GM12878 (cell line): ENCODE measurements around the gene RHBG. TPM values are rescaled to one million over a fixed set of nuclear protein-coding genes. Genes with fewer than 3 reads are reported as not detected.

Experiments used
- ATAC-seq: fragments of 200-7000 bp; cut with Tn5 transposase; 3 replicates; pipeline ENCODE4 v1.9.1; 2020; ENCODE audit warnings: mild to moderate bottlenecking, moderate library complexity
- BruUV-seq: library from RNA; stranded (reverse); fragments of 400-500 nt; replicated peaks from 2 replicates; lab custom pipeline; 2021; lab: Mats Ljungman, UMichigan
- CTCF ChIA-PET: fragments of 300-600 bp; sonication (Branson Sonifier 250); formaldehyde crosslinking; extraction: SDS; loops from one replicate; lab custom pipeline; 2021; ENCODE audit warnings: inconsistent platforms; lab: Yijun Ruan, JAX
- POLR2A ChIA-PET: fragments of 350-600 bp; formaldehyde crosslinking; extraction: SDS; loops from one replicate; lab custom pipeline; 2021; ENCODE audit warnings: inconsistent platforms; lab: Charles Lee
- RAD21 ChIA-PET: fragments of 300-600 bp; sonication (Branson Sonifier 250); formaldehyde crosslinking; loops from one replicate; lab custom pipeline; 2023; ENCODE audit warnings: antibody characterized with exemption; ENCODE audit not compliant: unreplicated experiment; lab: Charles Lee
- SMC1A ChIA-PET: fragments of 300-600 bp; sonication (Branson Sonifier 250); formaldehyde crosslinking; loops from one replicate; lab custom pipeline; 2023; ENCODE audit not compliant: unreplicated experiment, uncharacterized antibody; lab: Charles Lee
- DNase-seq: peaks from one replicate; pipeline ENCODE4 v3.0.0-alpha.2; 2011; ENCODE audit warnings: low read depth, low spot score
- FAIRE-seq: peaks from 3 replicates; lab custom pipeline; 2011; peaks lifted over from hg19 to GRCh38; lab: Jason Lieb, UNC
- H2AFZ ChIP-seq: 2 replicates; pipeline ENCODE4 v1.6.0; 2011; ENCODE audit warnings: low read depth, low read length, control low read depth; ENCODE audit not compliant: control insufficient read depth
- H3K27ac ChIP-seq: 2 replicates; pipeline ENCODE4 v1.5.1; 2011; ENCODE audit warnings: control low read depth; ENCODE audit not compliant: control insufficient read depth, insufficient read depth
- H3K27me3 ChIP-seq, 2 experiments: replicated peaks in 1 of 2; 2 replicates each; pipeline versions ENCODE4 v1.6.0 to v1.6.1; 2011; ENCODE audit warnings: low read length in 1 of 2; ENCODE audit not compliant: control insufficient read depth in 2 of 2, insufficient read depth in 2 of 2
- H3K36me3 ChIP-seq, 2 experiments: 2 replicates each; pipeline ENCODE4 v1.5.1; 2011; ENCODE audit warnings: low read length in 1 of 2; ENCODE audit not compliant: control insufficient read depth in 2 of 2, insufficient read depth in 2 of 2
- H3K4me1 ChIP-seq: 2 replicates; pipeline ENCODE4 v1.6.1; 2011; ENCODE audit warnings: mild to moderate bottlenecking, low read length, moderate library complexity, mixed read lengths; ENCODE audit not compliant: control insufficient read depth, insufficient read depth
- H3K4me2 ChIP-seq: 2 replicates; pipeline ENCODE4 v1.6.0; 2011; ENCODE audit warnings: control low read depth; ENCODE audit not compliant: control insufficient read depth, insufficient read depth
- H3K4me3 ChIP-seq: fragments of 200-600 bp; sonication (generic); 2 replicates; pipeline ENCODE4 v1.5.1; 2016
- H3K79me2 ChIP-seq: 2 replicates; pipeline ENCODE4 v1.6.0; 2011; ENCODE audit warnings: low read length; ENCODE audit not compliant: control insufficient read depth, insufficient read depth
- H3K9ac ChIP-seq: 2 replicates; pipeline ENCODE4 v1.8.0; 2011; ENCODE audit warnings: low read length, control low read depth, mixed read lengths; ENCODE audit not compliant: control insufficient read depth, insufficient read depth
- H3K9me3 ChIP-seq: replicated peaks from 3 replicates; pipeline ENCODE4 v1.5.1; 2011; ENCODE audit warnings: mild to moderate bottlenecking, low read length; ENCODE audit not compliant: control insufficient read depth, insufficient read depth
- H4K20me1 ChIP-seq: 2 replicates; pipeline ENCODE4 v1.6.0; 2011; ENCODE audit not compliant: control insufficient read depth, insufficient read depth
- BRCA1 ChIP-seq: IDR thresholded peaks from 2 replicates; pipeline ENCODE4 v1.6.1; 2011; ENCODE audit warnings: low read depth, low read length, improper control_type of control experiment
- CBFB ChIP-seq: IDR thresholded peaks from 2 replicates; pipeline ENCODE4 v1.6.1; 2016; ENCODE audit warnings: antibody characterized with exemption, low read depth
- ESRRA ChIP-seq: IDR thresholded peaks from 2 replicates; pipeline ENCODE4 v1.6.1; 2012; ENCODE audit warnings: mild to moderate bottlenecking, low read length, improper control_type of control experiment
- IKZF2 ChIP-seq, 2 experiments: fragments of 450-650 bp; IDR thresholded peaks; 2 replicates each; pipeline ENCODE4 v1.6.1; 2017; ENCODE audit warnings: mild to moderate bottlenecking in 2 of 2, moderate library complexity in 2 of 2
- RAD21 ChIP-seq: IDR thresholded peaks from 2 replicates; pipeline ENCODE4 v1.6.1; 2011; ENCODE audit warnings: mild to moderate bottlenecking, low read depth, low read length, moderate library complexity; ENCODE audit not compliant: insufficient read depth
- SMC3 ChIP-seq: IDR thresholded peaks from 2 replicates; pipeline ENCODE4 v1.6.1; 2011; ENCODE audit warnings: low read length, improper control_type of control experiment, borderline replicate concordance
- STAT1 ChIP-seq: fragments of 450-650 bp; conservative IDR thresholded peaks from 2 replicates; pipeline ENCODE4 v1.6.1; 2014; ENCODE audit warnings: antibody characterized with exemption, mild to moderate bottlenecking
- ZBED1 ChIP-seq: IDR thresholded peaks from 2 replicates; pipeline ENCODE4 v1.6.1; 2016; ENCODE audit warnings: borderline replicate concordance
- WGBS: methylation state at CpG from one replicate; pipeline ENCODE4 v1.1.6; 2016; ENCODE audit warnings: low lambda C conversion rate; ENCODE audit not compliant: insufficient replicate concordance, insufficient coverage; ENCODE audit errors: missing lambda C conversion rate; 5-methylcytosine and 5-hydroxymethylcytosine counted together
- in situ Hi-C: fragments of 300-500 bp; cut with MboI; formaldehyde crosslinking; loops from 9 replicates; pipeline ENCODE4 v1.14.3; 2018; ENCODE audit warnings: mixed read lengths
- intact Hi-C: fragments of 100-400 bp; cut with micrococcal nuclease; formaldehyde crosslinking; loops from one replicate; pipeline ENCODE4 v1.14.2; 2022; ENCODE audit not compliant: unreplicated experiment
- polyA plus RNA-seq, 11 experiments: library from polyadenylated mRNA; depleted of rRNA in 4 of 11; unstranded in 6 of 11; stranded (reverse) in 5 of 11; fragments of >200 nt; fragmentation: Nextera tagmentation in 4 of 11; fragmentation: Illumina TruSeq in 1 of 11; extraction: Ambion mirVana in 4 of 11; extraction: Trizol in 1 of 11; gene quantifications; 1 replicate in 1 of 11; 2 replicates in 10 of 11; pipeline versions ENCODE4 v1.2.1 to v1.2.3, GENCODE V29; 2011 to 2016; ENCODE audit warnings: inconsistent platforms in 2 of 11, missing spikeins in 2 of 11, low read depth in 1 of 11
- total RNA-seq, 4 experiments: library from RNA; depleted of rRNA in 3 of 4; stranded (reverse); fragments of >200 nt in 3 of 4; fragmentation: Illumina TruSeq in 1 of 4; extraction: Trizol in 1 of 4; gene quantifications; 2 replicates each; pipeline versions ENCODE4 v1.2.1 to v1.2.3, GENCODE V29; 2013 to 2021
- TF ChIP-seq, protein P1 (sequence below): fragments of 450-650 bp; IDR thresholded peaks from 2 replicates; pipeline ENCODE4 v1.6.1; 2017; ENCODE audit warnings: mild to moderate bottlenecking, moderate library complexity
- TF ChIP-seq, protein P2 (sequence below), 3 experiments: IDR thresholded peaks in 2 of 3; conservative IDR thresholded peaks in 1 of 3; 2 replicates each; pipeline ENCODE4 v1.5.1; 2011; ENCODE audit warnings: low read depth in 3 of 3, low read length in 3 of 3, mild to moderate bottlenecking in 3 of 3, control low read depth in 2 of 3, moderate library complexity in 2 of 3, inconsistent platforms in 1 of 3, mixed read lengths in 1 of 3; ENCODE audit not compliant: control insufficient read depth in 2 of 3, insufficient read depth in 1 of 3; ENCODE audit errors: extremely low read depth in 1 of 3

Gene RHBG
- total and polyA plus RNA-seq, 10 of the 15 experiments (the other 5 are each of a cell fraction or from before 2014, with no cell fraction given), result not detected

GRCh38 chr1:156359249-156359648 is 9.8 kb upstream of the RHBG start (continued):
- TF ChIP-seq, protein P1, sequence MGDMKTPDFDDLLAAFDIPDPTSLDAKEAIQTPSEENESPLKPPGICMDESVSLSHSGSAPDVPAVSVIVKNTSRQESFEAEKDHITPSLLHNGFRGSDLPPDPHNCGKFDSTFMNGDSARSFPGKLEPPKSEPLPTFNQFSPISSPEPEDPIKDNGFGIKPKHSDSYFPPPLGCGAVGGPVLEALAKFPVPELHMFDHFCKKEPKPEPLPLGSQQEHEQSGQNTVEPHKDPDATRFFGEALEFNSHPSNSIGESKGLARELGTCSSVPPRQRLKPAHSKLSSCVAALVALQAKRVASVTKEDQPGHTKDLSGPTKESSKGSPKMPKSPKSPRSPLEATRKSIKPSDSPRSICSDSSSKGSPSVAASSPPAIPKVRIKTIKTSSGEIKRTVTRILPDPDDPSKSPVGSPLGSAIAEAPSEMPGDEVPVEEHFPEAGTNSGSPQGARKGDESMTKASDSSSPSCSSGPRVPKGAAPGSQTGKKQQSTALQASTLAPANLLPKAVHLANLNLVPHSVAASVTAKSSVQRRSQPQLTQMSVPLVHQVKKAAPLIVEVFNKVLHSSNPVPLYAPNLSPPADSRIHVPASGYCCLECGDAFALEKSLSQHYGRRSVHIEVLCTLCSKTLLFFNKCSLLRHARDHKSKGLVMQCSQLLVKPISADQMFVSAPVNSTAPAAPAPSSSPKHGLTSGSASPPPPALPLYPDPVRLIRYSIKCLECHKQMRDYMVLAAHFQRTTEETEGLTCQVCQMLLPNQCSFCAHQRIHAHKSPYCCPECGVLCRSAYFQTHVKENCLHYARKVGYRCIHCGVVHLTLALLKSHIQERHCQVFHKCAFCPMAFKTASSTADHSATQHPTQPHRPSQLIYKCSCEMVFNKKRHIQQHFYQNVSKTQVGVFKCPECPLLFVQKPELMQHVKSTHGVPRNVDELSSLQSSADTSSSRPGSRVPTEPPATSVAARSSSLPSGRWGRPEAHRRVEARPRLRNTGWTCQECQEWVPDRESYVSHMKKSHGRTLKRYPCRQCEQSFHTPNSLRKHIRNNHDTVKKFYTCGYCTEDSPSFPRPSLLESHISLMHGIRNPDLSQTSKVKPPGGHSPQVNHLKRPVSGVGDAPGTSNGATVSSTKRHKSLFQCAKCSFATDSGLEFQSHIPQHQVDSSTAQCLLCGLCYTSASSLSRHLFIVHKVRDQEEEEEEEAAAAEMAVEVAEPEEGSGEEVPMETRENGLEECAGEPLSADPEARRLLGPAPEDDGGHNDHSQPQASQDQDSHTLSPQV, result no peak
- TF ChIP-seq IKZF2 (IDR thresholded peaks at IDR 0.05) (no peak), RAD21 (no peak), ESRRA (no peak), CBFB (no peak), ZBED1 (no peak), STAT1 (no peak), SMC3 (no peak)

DNA sequence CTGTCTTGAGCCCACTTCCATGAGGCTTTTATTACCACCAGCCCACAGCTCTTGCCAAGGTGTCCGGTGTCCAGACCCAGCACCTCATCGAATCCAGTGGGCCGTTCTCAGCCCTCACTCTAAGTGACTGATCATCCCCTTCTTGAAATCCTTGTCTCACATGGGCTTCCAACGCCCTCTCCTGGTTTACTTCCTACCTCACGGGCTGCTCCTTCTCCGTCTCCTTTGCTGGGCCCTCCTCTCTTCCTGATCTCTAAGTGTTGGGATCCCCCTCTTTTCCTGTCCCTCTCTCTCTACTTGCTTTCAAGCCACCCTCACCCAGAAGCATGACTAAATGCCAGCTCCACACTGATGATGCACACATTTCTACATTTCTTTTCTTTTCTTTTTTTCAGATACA is 9.0 kb upstream of the RHBG start:
- Histone ChIP-seq H3K36me3 (no peaks in the 10 kb centered on the region), H4K20me1 (no peaks in the 10 kb centered on the region), H2AFZ (no peak overlapping the region), H3K4me2 (no peak overlapping the region), H3K79me2 (no peaks in the 10 kb centered on the region), H3K27me3 (peaks cover 2% of the 10 kb centered on the region in 2 experiments; a peak in 2 of 4 replicates), H3K4me1 (0 out of 2 replicates have a peak, but pooled peaks cover 2% of the 10 kb centered on the region), H3K9me3 (no peaks in the 10 kb centered on the region), H3K27ac (no peak overlapping the region), H3K9ac (no peak overlapping the region), H3K4me3 (no peak overlapping the region)
- ChIA-PET POLR2A (no interaction called here), SMC1A (interaction anchor here (1.0 to 2.0 kb wide), 3 partner anchors 25 to 86 kb away, joined by 3 to 8 read pairs (median 3); no protein-coding TSS in a partner anchor), CTCF (interaction anchor here (0.8 to 3.2 kb wide), 15 partner anchors 11 to 249 kb away, joined by 3 to 25 read pairs (median 4); partner anchors contain the start of genes CCT3, TMEM79 and TSACC), RAD21 (interaction anchor here (0.9 to 1.5 kb wide), 4 partner anchors 17 to 86 kb away, joined by 3 to 4 read pairs (median 4); no protein-coding TSS in a partner anchor)
- in situ Hi-C loops, result no loop called here
- FAIRE-seq (no peak), ATAC-seq (no peak), DNase-seq (no peak)
- 18% methylated on average over 6 of the region's 6 CpGs for WGBS
- intact Hi-C loops, result no loop called here
- no TSS peak for BruUV-seq
- TF ChIP-seq BRCA1, result no peak
- 0 out of 2 replicates have a peak, but pooled peaks have one; percentile 4 for TF ChIP-seq RAD21
- TF ChIP-seq, protein P2, sequence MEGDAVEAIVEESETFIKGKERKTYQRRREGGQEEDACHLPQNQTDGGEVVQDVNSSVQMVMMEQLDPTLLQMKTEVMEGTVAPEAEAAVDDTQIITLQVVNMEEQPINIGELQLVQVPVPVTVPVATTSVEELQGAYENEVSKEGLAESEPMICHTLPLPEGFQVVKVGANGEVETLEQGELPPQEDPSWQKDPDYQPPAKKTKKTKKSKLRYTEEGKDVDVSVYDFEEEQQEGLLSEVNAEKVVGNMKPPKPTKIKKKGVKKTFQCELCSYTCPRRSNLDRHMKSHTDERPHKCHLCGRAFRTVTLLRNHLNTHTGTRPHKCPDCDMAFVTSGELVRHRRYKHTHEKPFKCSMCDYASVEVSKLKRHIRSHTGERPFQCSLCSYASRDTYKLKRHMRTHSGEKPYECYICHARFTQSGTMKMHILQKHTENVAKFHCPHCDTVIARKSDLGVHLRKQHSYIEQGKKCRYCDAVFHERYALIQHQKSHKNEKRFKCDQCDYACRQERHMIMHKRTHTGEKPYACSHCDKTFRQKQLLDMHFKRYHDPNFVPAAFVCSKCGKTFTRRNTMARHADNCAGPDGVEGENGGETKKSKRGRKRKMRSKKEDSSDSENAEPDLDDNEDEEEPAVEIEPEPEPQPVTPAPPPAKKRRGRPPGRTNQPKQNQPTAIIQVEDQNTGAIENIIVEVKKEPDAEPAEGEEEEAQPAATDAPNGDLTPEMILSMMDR (IDR thresholded peaks at IDR 0.05 in 2 of 3, conservative IDR thresholded peaks at IDR 0.05 in 1 of 3; ENCODE audit: control insufficient read depth in 2 of 3, extremely low read depth in 1 of 3, insufficient read depth in 1 of 3, low read depth in 3 of 3, low read length in 3 of 3), result peak in 2 of 3 experiments; percentile 10 to 30; a peak in 1 of 6 replicates
- TF ChIP-seq, all 136 proteins: peak for 2
